Ascending aorta (tissue), 2 donors: ENCODE data around the gene WWC1. TPM values are rescaled to one million over a fixed set of nuclear protein-coding genes. Genes with fewer than 3 reads are reported as not detected.

ENCODE experiments used
- DNase-seq, 2 donors: peaks; one replicate each; pipeline ENCODE4 v3.0.0-alpha.2; 2019; ENCODE audit warnings: low spot score in 2 of 2
- H3K27ac ChIP-seq, 2 donors: fragments of 200-600 bp; sonication (generic); one replicate each; pipeline ENCODE4 v1.5.1; 2016 to 2017; ENCODE audit warnings: mild to moderate bottlenecking in 1 of 2
- H3K27me3 ChIP-seq: fragments of 200-600 bp; sonication (generic); one replicate; pipeline ENCODE4 v1.5.1; 2017
- H3K36me3 ChIP-seq, 2 donors: fragments of 200-600 bp; sonication (generic); one replicate each; pipeline ENCODE4 v1.5.1; 2016
- H3K4me1 ChIP-seq, 2 donors: fragments of 200-600 bp; sonication (generic); one replicate each; pipeline ENCODE4 v1.5.1; 2016 to 2017; ENCODE audit warnings: mild to moderate bottlenecking in 1 of 2
- H3K4me3 ChIP-seq, 2 donors: fragments of 200-600 bp; sonication (generic); one replicate each; pipeline ENCODE4 v1.5.1; 2016 to 2017; ENCODE audit warnings: mild to moderate bottlenecking in 1 of 2
- H3K9me3 ChIP-seq, 2 donors: fragments of 200-600 bp; sonication (generic); one replicate each; pipeline ENCODE4 v1.5.1; 2016
- intact Hi-C: fragments of 100-400 bp; cut with DNase I; formaldehyde crosslinking; loops from one replicate; pipeline ENCODE4 v1.15.1; 2023
- total RNA-seq: library from RNA; depleted of rRNA; stranded (reverse); fragments of >200 nt; gene quantifications from one replicate; pipeline ENCODE4 v1.1.0, GENCODE V29; 2016
- TF ChIP-seq, protein P1 (sequence below), 3 experiments: fragments of 200-600 bp in 2 of 3; fragments of 450-650 bp in 1 of 3; sonication (generic) in 2 of 3; IDR thresholded peaks; one replicate each; pipeline ENCODE4 v1.5.1; 2016 to 2019; ENCODE audit warnings: antibody characterized with exemption in 3 of 3, mild to moderate bottlenecking in 1 of 3, moderate library complexity in 1 of 3

The WWC1 gene
- total RNA-seq, 1 donor from 2014 or later: not detected

DNA sequence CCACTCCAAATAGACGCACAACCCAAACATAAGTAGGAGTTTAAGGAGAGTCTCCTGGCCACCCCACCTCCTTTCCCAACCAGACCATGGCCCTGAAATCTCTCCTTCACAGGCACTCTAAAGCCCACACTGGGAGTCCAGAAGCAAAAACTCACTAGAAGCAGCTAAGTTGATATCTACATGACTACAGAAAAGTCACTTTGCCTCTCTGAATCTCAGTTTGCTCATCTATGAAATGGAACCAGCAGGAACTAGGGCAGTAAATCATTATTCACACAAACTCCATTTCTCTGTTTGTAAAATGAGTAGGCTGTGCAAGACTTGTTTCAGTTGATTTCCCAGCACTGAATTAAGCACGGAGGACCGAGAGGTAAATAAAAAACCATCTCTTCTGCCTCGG lies 4.1 kb upstream of the WWC1 start:
- intact Hi-C loops: no loop called here
- H3K36me3 ChIP-seq: no peaks in the 10 kb centered on the region
- H3K9me3 ChIP-seq: peaks cover 0 to 4% of the 10 kb centered on the region in 2 donors
- H3K27me3 ChIP-seq: peaks cover 6% of the 10 kb centered on the region
- TF ChIP-seq, protein P1, sequence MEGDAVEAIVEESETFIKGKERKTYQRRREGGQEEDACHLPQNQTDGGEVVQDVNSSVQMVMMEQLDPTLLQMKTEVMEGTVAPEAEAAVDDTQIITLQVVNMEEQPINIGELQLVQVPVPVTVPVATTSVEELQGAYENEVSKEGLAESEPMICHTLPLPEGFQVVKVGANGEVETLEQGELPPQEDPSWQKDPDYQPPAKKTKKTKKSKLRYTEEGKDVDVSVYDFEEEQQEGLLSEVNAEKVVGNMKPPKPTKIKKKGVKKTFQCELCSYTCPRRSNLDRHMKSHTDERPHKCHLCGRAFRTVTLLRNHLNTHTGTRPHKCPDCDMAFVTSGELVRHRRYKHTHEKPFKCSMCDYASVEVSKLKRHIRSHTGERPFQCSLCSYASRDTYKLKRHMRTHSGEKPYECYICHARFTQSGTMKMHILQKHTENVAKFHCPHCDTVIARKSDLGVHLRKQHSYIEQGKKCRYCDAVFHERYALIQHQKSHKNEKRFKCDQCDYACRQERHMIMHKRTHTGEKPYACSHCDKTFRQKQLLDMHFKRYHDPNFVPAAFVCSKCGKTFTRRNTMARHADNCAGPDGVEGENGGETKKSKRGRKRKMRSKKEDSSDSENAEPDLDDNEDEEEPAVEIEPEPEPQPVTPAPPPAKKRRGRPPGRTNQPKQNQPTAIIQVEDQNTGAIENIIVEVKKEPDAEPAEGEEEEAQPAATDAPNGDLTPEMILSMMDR (IDR thresholded peaks at IDR 0.05): no peak
- no peak for DNase-seq
- H3K4me3 ChIP-seq: no peak overlapping the region
- no peaks in the 10 kb centered on the region for H3K4me1 ChIP-seq
- no peak overlapping the region for H3K27ac ChIP-seq

DNA sequence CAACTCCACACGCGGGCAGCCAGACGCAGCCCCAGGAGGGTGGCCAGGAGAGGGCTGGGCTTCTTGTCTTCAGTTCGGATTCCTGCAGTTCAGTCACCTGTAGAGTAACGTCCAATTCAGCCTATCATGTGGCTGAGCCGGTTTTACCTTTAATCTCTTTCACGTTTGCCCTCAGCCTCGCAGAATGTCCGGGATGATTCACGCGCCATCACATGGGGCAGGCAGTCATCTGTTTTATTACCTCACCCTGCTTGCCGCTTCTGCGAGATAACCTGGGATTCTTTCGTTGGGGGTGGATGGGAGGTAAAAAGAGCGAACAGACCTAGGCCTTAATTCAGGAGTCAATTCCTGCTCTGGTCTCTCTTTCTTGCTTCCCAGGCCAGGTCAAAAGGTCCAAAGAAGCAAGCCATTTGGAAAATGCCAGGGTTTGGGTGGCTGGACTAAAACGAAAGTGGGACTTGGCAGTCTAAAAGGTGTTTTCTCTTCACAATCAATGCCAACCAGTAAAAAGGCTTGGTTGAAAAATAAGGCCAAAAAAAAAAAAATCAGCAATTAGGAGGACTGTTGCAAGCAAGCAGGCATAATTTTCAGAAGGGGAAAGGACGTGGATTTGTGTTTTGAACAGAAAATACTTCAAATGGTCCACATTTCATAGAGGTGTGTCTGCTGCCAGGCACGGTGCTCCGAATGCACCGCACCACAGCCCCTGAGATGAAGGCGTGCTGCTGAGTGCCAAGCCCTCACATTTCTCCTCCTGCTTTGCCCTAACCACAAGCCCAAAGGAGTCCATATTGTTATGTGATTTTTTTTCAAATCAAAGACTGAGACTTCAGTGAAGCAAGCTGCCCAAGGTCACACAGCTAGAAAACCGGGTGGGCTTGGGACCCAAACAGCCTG lies 2.8 kb upstream of the WWC1 start:
- peaks cover 0 to 4% of the 10 kb centered on the region in 2 donors for H3K9me3 ChIP-seq
- H3K27me3 ChIP-seq: peaks cover 11% of the 10 kb centered on the region
- H3K4me1 ChIP-seq: no peaks in the 10 kb centered on the region
- no peaks in the 10 kb centered on the region for H3K36me3 ChIP-seq
- H3K27ac ChIP-seq: no peak overlapping the region
- H3K4me3 ChIP-seq: no peak overlapping the region
- intact Hi-C loops: no loop called here
- no peak for DNase-seq
- TF ChIP-seq, protein P1 (IDR thresholded peaks at IDR 0.05): no peak

DNA sequence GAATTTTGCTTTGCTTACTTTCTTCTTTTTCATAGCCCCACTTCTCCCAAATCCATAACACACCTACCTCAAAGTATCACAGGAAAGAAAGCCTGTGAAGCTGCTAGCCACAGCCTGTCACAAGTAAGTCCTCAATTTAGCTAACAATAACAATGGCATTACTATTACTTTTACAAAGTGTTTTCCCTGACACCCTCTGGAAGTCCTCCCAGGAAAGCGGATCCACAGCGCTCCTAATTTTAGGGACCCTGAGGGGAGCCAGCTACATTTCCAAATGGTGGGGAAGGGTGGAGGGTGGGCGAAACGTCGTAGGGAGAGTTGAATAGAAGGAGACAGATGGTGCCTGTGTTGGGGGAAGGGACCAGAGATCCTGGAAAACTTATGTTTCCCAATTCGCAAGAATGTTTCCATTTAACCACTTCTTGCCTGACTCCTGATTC lies 523 bp upstream of the WWC1 start:
- H3K27me3 ChIP-seq: peaks cover 11% of the 10 kb centered on the region
- H3K4me3 ChIP-seq: peak overlapping the region; percentile 47 to 61
- H3K4me1 ChIP-seq: no peaks in the 10 kb centered on the region
- no peaks in the 10 kb centered on the region for H3K9me3 ChIP-seq
- no peak for DNase-seq
- H3K36me3 ChIP-seq: no peaks in the 10 kb centered on the region
- TF ChIP-seq, protein P1 (IDR thresholded peaks at IDR 0.05): no peak
- intact Hi-C loops: no loop called here
- no peak overlapping the region for H3K27ac ChIP-seq

DNA sequence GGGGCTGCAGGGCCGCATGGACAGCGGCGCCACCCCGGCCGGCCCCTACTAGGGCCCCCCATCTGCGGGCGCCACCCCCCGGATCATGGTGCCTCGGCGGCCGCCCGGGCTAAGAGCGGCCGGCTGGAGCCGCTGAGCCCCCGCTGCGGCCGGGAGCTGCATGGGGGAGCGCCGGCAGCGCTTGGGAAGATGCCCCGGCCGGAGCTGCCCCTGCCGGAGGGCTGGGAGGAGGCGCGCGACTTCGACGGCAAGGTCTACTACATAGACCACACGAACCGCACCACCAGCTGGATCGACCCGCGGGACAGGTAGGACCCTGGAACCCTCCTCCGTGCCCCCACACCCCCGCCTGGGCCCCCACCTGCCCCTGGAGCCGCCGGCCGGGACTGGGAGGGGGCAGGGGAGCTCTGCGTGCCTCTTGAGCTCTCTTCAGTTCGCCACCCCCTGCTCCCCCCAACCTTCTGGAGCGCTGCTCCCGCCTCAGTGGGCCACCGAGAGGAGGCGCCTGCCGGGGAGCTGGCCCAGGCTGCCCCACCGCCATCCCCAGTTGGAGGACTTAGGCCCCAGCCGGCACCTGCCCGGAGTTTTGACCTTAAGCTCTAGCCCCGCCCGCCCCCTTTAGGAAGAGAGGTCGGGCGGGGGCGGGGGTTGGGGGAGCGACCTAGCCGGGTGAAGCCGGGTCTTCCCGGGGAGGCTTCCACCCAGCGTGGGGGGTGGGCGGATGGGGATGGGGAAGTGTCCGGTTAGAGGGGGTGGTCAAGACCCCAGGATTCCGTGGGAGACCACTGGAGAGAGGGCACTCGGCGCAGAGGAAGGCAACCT lies 730 bp downstream of the WWC1 start:
- TF ChIP-seq, protein P1 (IDR thresholded peaks at IDR 0.05): no peak
- Histone ChIP-seq H3K36me3 (no peaks in the 10 kb centered on the region), H3K9me3 (no peaks in the 10 kb centered on the region), H3K4me3 (peak overlapping the region; percentile 47 to 61), H3K27ac (no peak overlapping the region), H3K4me1 (no peaks in the 10 kb centered on the region), H3K27me3 (peaks cover 11% of the 10 kb centered on the region)
- intact Hi-C loops: no loop called here
- DNase-seq: no peak

DNA sequence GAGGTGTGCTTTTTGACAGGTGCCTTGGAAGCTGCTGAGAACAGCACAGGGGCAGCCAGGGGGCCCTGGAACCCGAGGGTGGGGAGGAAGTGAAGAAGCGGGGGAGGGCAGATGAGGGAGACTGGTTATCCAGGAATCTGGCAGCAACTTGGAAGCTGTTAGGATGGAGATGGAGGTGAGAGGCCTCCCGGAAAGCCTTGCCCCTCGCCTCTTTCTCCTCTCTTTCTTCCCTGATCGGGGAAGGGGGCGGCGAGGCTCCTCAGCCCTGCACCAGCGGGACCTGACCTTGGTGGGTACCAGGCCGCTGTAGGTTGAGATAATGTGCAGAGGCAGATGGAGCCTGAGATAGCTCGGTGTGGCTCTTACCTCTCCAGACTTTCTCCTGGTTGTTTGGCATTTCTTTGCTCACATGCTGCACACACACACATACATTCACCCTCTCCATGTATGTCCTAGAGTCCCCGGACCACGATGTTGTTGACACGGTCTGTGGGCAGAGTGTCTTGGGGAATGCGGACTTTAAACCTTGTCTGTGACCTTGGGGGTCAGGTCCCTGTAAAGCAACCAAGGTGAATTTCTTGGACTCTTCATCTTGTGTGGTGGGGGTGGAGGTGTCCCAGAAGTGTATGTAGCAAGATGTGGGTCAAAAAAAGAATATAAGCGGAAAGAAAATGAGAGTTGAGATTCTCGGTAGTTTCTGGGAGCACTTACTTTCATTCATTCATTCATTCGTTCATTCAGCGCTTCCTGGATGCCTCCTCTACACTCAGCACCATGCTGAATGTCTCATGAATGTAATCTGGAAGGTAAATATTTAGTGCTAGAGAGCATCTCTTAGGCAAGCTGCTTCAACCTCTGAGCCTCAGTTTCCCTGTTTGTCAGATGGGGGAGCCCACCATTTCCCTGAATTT lies 1.6 kb downstream of the WWC1 start:
- TF ChIP-seq, protein P1 (IDR thresholded peaks at IDR 0.05): no peak
- H3K9me3 ChIP-seq: no peaks in the 10 kb centered on the region
- H3K4me1 ChIP-seq: no peaks in the 10 kb centered on the region
- no peak overlapping the region for H3K27ac ChIP-seq
- H3K36me3 ChIP-seq: no peaks in the 10 kb centered on the region
- no peak for DNase-seq
- peaks cover 11% of the 10 kb centered on the region for H3K27me3 ChIP-seq
- H3K4me3 ChIP-seq: no peak overlapping the region
- intact Hi-C loops: no loop called here
